HG03108 (cell line): ENCODE measurements around the gene MICA.
"Not testable (repeated sequence)": the region's sequence is repeated elsewhere in the genome, so short reads cannot be mapped to it uniquely, and the experiment has no call there.

ENCODE experiments used
- ATAC-seq: cut with Tn5 transposase; IDR thresholded peaks from one replicate; pipeline ENCODE4 v1.9.1; 2021; ENCODE audit warnings: moderate library complexity; ENCODE audit not compliant: unreplicated experiment

MICA gene

DNA sequence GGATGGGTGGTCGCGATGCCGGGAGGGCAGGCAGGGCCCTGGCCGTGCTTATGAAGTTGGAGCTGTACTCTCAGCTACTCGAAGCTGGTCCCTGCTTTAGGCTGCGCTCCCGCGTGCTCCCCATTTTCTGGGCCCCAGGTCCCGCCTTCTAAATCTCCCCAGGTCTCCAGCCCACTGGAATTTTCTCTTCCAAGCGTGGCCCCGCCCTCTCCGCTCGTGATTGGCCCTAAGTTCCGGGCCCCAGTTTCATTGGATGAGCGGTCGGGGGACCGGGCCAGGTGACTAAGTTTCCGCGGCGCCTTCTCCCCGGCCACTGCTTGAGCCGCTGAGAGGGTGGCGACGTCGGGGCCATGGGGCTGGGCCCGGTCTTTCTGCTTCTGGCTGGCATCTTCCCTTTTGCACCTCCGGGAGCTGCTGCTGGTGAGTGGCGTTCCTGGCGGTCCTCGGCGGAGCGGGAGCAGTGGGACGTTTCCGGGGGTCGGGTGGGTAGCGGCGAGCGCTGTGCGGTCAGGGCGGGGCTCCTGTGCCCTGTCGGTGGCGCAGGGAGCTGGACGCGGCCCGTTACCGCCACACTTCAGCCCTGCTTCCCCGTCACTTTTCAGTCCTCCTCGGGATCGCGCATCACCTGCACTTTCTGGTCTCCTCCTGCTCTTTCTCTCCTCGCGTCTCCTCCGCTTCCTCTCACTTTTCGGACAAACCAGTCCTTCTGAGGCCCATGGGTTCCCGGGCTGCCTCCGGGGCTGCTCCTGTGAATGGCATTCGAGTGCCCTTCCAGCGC lies at the start of gene MICA:
MICA (plus strand) TSS at position 313 of the 778 bp plus-strand sequence; CDS start at position 351, 38 bp downstream.
- ATAC-seq = peak; percentile 44

DNA sequence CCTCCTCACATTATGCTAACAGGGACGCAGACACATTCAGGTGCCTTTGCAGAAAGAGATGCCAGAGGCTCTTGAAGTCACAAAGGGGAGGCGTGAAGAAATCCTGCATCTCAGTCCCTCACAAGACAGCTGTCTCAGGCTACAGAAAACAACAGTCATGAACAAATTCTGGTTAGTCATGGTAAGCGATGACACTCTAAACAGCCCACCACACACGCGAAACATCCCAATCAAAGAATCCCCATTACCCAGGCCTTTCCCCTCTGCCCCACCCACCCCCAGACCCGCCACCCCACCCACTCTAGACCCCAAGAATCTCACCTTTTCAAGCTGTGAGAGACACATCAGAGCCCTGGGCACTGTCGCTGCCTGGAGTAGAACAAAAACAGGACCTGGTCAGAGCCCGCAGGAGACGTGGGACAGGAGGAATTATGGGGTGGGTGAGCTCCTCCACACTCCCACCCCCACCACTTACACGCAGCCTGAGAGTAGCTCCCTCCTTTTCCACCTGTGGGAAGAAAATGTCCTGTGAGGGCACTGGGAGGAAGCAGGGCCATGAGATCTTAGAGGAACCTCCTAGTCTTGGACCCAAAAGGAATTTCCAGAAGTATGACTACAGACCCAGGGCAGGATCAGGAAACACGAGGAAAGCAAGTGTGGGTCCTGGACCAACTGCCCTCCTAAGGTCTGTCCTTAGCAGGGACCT lies 49.1 kb upstream of the MICA start:
- no peak for ATAC-seq

DNA sequence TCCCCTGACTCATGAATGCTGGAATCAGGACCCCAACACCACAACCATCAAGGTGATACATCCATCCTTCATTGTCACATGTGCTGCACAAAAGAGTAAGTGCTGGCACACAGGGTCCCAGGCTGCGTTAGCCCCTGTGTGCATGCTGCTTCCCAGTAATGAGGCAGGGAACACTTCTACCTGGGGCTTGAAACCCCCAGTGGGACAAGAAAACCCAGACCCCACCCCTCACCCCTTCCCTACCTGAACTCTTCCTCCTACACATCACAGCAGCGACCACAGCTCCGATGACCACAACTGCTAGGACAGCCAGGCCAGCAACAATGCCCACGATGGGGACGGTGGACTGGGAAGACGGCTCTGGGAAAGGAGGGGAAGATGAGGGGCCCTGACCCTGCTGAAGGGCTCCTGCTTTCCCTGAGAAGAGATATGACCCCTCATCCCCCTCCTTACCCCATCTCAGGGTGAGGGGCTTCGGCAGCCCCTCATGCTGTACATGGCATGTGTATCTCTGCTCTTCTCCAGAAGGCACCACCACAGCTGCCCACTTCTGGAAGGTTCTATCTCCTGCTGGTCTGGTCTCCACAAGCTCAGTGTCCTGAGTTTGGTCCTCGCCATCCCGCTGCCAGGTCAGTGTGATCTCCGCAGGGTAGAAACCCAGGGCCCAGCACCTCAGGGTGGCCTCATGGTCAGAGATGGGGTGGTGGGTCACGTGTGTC lies 48.4 kb upstream of the MICA start:
- ATAC-seq = no peak

DNA sequence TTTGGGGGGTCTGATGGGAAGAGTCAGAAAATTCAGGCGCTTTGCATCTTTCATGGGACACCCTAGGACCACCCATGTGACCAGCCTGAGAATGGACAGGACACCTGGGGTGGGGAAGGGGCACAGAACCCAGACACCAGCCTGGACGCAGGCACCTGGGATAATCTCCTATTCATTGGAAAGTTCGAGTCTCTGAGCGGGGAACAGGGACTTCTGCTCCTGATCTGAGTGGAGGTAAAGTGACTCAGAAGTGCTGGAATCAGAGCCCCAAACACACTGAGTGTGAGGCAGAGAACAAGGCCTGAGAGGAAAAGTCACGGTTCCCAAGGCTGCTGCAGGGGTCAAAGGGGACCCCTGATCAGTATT lies 47.8 kb upstream of the MICA start:
- ATAC-seq = no peak

DNA sequence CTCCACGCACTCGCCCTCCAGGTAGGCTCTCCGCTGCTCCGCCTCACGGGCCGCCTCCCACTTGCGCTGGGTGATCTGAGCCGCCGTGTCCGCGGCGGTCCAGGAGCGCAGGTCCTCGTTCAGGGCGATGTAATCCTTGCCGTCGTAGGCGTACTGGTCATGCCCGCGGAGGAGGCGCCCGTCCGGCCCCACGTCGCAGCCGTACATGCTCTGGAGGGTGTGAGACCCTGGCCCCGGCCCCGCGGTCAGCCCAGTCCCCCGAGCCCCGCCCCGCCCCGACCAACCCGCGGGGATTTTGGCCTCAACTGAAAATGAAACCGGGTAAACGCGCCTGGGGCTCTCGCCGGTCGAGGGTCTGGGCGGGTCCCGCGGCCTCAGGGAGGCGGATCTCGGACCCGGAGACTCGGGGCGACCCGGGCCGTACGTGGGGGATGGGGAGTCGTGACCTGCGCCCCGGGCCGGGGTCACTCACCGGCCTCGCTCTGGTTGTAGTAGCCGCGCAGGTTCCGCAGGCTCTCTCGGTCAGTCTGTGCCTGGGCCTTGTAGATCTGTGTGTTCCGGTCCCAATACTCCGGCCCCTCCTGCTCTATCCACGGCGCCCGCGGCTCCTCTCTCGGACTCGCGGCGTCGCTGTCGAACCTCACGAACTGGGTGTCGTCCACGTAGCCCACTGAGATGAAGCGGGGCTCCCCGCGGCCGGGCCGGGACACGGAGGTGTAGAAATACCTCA lies 47.0 kb upstream of the MICA start:
- ATAC-seq = peak; percentile 24

DNA sequence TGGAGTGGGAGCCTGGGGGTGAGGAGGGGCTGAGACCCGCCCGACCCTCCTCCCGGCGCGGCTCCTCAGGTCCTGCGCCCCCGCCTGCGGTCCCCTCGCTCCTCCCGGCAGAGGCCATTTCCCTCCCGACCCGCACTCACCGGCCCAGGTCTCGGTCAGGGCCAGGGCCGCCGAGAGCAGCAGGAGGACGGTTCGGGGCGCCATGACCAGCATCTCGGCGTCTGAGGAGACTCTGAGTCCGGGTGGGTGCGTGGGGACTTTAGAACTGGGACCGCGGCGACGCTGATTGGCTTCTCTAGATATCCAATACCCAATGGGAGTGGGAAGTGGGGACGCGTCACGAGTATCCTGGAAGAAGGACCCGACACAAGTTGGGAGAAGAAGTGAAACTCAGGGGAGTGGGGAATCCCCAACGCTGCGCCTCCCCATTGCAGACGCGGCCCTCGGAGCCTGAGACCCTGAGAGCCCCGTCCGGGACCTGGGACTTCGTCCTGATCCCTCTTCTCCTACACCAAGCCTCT lies 46.4 kb upstream of the MICA start, which contains the start of gene HLA-B:
HLA-B (minus strand) TSS at position 234 of the 521 bp plus-strand sequence; CDS start at position 213, 21 bp downstream.
- ATAC-seq = peak; percentile 73

DNA sequence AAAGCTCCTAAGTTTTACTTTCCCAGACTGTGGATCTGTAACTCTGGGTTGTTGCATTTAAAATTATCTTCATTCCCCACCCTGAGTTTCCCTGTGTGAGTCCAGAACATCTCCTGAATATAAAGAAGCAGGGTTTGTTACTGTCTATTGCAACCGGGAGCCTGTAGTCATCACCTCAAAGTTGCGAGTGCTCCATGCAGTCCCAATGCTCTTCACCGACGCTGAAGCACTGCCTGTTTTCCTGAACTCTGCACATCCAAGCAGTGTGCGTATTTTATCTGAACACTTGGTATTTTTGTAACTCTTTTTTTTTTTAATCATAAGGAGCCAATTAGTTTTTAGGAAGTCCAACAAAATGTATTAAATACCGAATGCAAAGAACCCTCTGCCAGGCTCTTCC lies 45.5 kb upstream of the MICA start:
- no peak for ATAC-seq

DNA sequence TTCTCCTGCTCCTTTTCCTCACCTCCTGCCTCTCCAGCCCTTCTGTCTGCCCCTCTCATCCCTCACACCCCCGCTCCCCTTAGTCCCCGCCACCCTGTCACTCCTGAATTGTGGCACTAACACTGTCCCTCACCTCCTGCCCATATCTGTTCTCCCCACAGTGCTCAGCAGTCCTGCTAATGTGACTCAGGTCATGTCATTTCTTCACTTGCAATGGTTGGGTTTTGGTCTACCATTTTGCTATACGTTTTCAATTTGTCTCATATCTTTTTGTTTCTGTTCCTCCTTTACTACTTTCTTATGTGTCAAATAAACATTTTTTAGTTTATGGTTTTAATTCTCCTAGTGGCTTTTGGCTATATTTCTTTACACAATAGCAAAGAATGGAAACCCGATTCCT lies 45.1 kb upstream of the MICA start:
- no peak for ATAC-seq

DNA sequence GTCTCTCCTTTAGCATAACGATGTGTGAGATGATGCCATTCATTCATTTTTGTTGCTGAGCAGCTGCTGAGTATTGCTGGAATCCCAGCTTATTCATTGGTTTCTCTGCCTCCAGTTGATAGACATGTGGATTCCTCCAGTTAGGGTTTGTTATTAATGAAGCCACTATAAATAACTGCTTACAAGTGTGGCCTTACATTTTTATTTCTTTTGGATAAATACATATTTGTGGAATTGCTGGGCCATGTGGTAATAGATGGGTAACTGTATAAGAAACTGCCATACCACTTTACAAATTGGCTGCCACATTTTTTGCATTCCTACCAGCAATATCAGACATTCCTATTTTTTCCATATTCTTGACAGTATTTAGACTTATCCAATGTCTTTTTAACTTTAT lies 43.8 kb upstream of the MICA start:
- no peak for ATAC-seq

DNA sequence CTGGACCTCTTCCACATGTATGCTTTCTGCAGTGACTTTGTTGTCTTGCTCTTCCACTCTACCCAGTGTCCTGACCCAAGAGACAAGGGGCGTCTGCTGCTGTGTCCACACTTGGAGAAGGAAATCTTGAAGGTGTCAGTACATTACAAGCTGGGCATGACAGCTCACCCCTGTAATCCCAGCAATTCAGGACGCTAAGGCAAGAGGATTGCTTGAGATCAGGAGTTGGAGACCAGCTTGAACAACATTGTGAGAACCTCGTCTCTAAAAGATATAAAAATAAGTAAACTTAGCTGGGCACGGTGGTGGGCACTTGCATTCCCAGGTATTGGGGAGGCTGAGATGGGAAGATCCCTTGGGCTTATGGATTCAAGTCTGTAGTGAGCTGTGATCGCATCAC lies 40.6 kb upstream of the MICA start:
- ATAC-seq = no peak

DNA sequence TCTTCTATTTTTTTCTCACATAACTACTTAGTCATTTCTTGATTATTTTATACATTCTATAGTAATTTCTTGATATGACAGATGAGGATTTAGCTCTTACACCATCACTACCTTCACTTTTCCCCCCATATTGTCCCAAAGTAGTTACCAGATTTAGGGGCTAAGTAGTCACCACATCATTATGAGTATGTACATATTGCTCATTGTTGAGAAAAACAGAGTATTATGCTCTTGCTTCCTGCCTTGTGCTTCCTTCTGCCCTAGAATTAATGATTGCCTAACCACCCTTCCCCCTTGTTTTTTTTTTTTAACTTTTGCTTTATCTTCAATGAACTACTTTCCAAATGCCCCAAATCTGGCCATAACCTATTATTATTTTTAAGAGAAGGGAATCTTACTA lies 39.6 kb upstream of the MICA start:
- ATAC-seq = no peak

DNA sequence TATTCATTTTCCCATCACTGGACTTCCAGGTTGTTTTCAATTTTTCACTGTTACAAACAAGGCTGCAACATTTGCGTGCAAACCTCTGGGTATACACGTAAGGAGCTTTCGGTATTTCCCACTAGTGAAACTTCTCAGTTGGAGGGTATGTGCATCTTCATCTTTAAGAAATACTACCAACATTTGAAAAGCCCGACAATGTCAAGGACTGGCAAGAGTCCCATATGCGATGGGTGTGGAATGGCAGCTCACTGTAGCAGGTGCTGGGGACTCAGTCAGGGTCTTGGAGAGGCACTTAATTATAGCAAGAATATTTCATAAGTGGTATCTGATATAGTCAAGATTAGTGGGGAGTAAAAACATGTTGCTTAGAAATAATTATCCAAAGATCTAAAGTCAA lies 37.5 kb upstream of the MICA start:
- no peak for ATAC-seq

DNA sequence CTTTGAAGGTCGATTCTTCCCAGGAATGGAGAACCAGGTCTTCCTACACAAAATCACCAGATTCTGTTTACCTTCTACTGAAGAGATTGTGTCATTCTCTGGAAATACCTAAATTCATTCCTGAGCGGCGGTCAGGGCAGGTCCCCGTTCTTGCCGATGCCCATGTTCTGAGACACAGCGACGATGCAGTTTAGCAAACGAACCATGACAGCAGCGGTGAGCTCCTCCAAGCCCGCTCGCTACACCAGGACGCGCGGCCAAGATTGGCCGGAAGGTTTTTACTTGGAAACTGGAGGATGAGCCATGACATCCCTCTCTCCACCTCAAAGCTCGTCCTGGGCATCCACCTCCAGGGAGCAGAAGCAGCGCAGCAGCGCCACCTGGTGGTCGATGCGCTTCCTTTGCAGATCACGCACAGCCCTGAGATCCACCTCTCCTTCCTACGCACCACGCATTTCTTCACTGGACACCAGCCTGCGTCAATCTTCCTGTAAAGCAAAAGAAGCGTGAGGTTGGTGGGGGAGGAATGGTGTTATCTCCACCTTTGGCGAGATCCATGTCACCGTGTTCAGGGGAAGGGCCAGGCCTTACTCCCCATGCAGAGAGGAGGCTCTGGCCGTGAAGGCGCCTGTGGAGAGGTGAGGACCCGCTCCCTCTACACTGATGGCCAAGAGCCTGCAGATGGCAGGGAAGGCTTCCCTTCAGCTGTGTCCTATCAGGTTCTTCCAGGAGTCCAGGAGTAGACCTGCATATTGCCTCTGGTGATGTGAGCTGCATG lies 36.5 kb upstream of the MICA start:
- peak; percentile 71 for ATAC-seq

DNA sequence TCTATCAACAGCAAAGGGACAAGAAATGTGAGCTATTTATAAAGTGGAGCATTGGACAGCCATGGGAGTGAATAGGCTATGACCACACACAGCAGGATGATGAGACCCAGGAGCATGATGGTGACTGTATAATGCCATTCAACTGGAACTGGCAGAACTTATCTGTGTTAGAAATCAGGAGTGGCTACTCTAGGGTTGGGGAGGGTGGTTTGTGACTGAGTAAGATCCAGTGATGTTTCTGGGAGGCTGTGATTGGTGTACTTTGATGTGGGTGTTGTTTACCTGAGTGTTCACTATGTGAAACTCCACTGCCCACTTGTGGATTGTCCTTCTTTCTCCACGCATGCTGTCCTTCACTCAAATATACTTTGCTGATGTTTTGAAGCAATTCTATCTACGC lies 34.9 kb upstream of the MICA start:
- ATAC-seq = no peak

DNA sequence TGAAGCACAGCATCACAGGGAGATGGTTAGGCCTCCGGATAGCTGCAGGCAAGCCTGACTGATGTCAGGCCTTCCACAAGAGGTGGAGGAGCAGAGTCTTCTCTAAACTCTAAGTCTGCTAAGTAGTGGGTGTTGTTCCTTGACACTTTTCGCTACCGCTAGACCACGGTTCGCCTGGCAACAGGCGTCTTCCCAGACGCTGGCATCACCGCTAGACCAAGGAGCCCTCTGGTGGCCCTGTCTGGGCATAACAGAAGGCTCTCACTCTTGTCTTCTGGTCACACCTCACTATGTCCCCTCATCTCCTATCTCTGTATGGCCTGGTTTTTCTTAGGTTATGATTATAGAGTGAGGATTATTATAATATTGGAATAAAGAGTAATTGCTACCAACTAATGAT lies 29.3 kb upstream of the MICA start:
- not testable (repeated sequence) for ATAC-seq

DNA sequence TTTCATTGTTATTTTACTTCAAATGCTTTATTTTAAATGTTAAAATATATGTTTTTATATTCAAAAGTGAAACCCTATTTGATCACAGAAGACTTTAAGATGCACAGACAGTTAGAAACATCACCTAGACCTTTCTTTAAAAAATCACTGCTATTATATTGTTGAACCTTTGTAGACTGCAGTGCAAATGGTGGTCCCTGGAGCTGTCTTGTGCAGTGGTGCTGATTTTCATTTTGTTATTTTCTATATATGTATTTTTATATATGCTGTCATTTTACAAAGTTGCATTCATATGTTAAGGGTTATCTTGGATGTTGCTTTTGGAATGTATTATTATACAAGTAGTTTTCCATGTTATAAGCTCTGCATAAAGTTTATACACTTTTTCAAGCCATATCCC lies 27.7 kb upstream of the MICA start:
- ATAC-seq = no peak

DNA sequence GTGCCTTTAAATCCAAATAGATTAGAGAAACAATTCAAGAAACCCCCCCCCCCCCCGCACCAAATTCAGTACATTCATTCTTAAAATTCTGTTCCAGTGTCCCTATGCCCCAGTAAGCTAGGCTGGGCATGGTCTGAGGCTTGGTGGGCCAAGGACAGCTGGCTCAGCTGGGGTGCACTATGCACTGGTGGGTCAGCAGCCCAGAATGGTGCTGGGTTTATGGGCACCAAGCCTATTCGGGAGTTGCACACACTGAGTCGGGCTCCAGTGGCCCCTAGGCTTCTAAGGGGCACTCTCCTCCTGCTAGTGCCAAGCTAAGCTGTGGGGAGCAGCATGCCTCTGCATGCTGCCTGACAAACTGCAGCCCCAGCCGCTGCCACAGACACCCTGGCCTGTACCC lies 26.4 kb upstream of the MICA start:
- ATAC-seq = no peak

DNA sequence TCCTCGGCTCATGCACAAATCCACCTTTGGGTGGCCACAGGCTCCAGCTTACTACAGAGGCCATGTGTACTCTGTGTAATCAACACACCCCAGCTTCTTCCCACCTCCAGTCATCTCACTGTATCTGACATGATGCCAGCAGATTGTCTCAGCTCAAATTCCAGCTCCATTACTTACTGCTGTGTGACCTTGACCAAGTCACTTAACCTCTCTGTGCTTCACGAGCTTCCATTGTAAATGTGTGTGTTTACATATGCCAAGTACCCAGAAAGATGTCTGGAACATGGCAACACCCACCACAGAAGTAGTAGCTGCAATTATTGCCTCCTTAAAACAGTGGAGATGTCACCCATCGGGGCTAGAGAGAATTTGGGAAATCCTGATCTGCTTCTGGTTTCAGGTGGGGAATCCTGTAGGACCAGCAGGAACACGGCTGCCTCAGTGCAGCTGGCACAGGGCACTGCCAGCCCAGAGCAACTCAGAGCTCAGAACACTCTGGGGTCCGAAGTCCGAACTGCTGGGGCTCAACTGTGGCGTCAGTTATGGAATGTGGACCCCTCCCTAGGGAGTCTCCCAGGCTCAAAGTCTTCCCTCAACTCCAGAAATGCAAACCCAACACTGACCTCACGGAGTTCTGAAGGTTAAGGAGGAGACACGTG lies 25.2 kb upstream of the MICA start:
- no peak for ATAC-seq

DNA sequence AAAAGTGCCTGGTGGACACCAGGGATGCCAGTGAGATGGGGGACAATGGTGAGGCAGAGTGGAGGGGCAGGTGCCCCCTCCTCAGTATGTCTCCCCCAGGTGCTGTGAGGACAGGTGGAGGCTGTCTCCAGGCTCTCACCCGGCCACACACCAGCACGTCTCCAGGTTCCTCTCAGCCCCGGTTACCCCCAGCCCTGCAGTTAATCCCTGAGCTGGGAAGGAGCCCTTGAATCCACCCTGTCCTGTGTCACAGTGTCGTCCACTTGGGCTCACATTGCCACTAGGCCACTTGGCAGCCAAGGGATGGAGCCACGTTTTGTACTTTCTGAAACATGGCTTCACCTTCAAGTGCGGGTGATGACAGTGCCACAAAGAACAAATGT lies 24.7 kb upstream of the MICA start:
- no peak for ATAC-seq

DNA sequence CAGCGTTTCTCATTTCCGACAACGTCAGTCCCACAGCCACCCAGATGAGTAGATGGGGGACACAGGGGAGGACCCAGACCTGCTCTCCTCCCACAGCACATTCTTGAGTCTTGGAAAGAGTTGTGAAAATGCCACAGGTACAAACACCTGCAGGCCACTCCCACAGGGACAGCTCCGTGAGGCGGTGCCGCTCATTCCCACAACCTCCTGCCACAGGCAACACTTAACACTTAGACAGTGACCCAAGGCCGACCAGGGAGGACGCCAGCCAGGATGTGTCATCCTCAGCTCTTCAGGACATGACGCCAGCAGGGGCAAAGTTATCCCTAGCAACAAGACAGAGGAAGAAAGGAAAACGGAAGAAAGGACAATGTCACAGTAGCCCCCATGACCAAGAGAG lies 23.5 kb upstream of the MICA start:
- ATAC-seq = no peak
